ENCODE measurements around the gene MAPK7. TPM values are rescaled to one million over a fixed set of nuclear protein-coding genes. Genes with fewer than 3 reads are reported as not detected.

MAPK7 gene
- total and polyA plus RNA-seq, 2 donors (not counting 3 experiments of a cell fraction or from before 2014, with no cell fraction given) = 16.8 to 30.7 TPM

DNA sequence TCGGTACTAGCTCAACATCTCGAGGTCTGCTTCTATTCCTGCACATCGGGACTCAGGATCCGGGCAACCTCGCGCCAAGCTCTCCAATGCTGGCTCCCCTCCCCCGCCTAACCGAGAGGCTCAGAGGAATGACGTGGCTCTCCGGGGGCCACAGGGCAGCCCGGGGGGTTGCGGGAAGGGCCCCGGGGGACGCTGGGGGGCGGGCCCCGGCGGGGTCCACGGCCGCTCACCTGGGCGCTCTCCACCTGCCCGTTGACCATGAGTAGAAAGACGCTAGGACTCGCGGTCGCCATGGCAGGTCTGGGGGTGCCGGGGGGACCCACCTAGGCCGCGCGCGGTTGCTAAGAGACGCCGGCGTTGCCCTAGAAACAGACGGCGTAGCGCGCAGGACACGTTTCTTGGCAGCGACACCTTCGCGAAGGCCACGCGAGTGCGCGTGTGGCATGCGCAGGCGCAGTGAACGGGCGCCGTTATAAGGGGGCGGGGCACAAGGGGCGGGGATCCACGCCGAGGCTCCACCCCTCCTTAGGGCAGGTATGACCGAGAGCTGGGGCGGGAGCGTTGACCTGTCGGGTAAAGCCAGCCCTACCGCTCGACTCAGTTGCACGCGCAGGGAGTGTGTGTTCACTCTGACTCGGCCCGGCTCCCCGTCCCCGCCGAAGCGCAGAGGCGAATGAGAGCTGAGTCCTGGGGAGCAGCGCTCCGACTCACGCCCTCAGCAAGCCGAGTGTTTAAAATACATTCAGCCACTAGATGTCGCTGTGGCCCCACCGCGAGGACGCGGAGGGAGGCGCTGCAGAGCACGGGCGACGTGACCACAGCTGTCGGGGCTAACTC lies 15.8 kb upstream of the MAPK7 start, which contains the start of gene B9D1:
B9D1 (minus strand) TSS at position 447 of the 837 bp plus-strand sequence; CDS start at position 293, 154 bp downstream.
- peak within 1 kb of the TSS; percentile 88 for H3K4me2 ChIP-seq (ENCODE audit: insufficient read depth, low read length)
- peaks cover 8% of the 10 kb centered on the region for H3K4me1 ChIP-seq (ENCODE audit: control insufficient read depth, extremely low read depth, insufficient read depth, low read length)
- no peaks in the 10 kb centered on the region for H4K20me1 ChIP-seq (replicated peaks; ENCODE audit: control insufficient read depth, extremely low read depth, insufficient read depth, low read length)
- H2AFZ ChIP-seq (ENCODE audit: low read depth, low read length) = peak within 1 kb of the TSS; percentile 89
- dilution Hi-C loops (cut with MboI; ENCODE audit: extremely low pct_ligation_motif_present, low sequenced_read_pairs) = no loop called here
- peak; percentile 93 for DNase-seq (ENCODE audit: low read depth, low spot score)
- CTCF ChIA-PET = interaction anchor here (0.6 to 2.9 kb wide), 49 partner anchors 8 to 755 kb away, joined by 3 to 169 read pairs (median 5); partner anchors contain the start of genes ALDH3A2, MAPK7, RNF112 and SLC47A1
- peak; percentile 88 for FAIRE-seq
- no peaks in the 10 kb centered on the region for H3K9me1 ChIP-seq (replicated peaks; ENCODE audit: control insufficient read depth, extremely low read depth, insufficient read depth, low read length)
- no peak for TF ChIP-seq MYC (IDR thresholded peaks at IDR 0.05; ENCODE audit: low read depth, low read length)
- TF ChIP-seq, protein P1, sequence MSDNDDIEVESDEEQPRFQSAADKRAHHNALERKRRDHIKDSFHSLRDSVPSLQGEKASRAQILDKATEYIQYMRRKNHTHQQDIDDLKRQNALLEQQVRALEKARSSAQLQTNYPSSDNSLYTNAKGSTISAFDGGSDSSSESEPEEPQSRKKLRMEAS (IDR thresholded peaks at IDR 0.05; ENCODE audit: insufficient read depth, insufficient read length) = peak; percentile 68
- peak; percentile 10 for TF ChIP-seq POLR2A (IDR thresholded peaks at IDR 0.05; ENCODE audit: low read depth, low read length)
- TF ChIP-seq POLR2AphosphoS5 (IDR thresholded peaks at IDR 0.05; ENCODE audit: insufficient read depth, low read depth, low read length) = peak; percentile 44
- TF ChIP-seq, protein P2, sequence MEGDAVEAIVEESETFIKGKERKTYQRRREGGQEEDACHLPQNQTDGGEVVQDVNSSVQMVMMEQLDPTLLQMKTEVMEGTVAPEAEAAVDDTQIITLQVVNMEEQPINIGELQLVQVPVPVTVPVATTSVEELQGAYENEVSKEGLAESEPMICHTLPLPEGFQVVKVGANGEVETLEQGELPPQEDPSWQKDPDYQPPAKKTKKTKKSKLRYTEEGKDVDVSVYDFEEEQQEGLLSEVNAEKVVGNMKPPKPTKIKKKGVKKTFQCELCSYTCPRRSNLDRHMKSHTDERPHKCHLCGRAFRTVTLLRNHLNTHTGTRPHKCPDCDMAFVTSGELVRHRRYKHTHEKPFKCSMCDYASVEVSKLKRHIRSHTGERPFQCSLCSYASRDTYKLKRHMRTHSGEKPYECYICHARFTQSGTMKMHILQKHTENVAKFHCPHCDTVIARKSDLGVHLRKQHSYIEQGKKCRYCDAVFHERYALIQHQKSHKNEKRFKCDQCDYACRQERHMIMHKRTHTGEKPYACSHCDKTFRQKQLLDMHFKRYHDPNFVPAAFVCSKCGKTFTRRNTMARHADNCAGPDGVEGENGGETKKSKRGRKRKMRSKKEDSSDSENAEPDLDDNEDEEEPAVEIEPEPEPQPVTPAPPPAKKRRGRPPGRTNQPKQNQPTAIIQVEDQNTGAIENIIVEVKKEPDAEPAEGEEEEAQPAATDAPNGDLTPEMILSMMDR (IDR thresholded peaks at IDR 0.05; ENCODE audit: extremely low read depth in 1 of 2, insufficient read depth in 1 of 2, low read depth in 1 of 2, low read length in 2 of 2) = peak; percentile 88 to 95
- no peak for TF ChIP-seq GATA2 (IDR thresholded peaks at IDR 0.05; ENCODE audit: insufficient read depth, insufficient read length, low read depth, low read length)
- no peak for TF ChIP-seq JUN (IDR thresholded peaks at IDR 0.05; ENCODE audit: borderline replicate concordance, insufficient read depth, insufficient read length, low read depth)
- no peak for TF ChIP-seq EZH2 (IDR thresholded peaks at IDR 0.05; ENCODE audit: borderline replicate concordance, low read depth, low read length, severe bottlenecking)
- POLR2A ChIA-PET = interaction anchor here (0.5 to 1.8 kb wide), 3 partner anchors 9 to 119 kb away, joined by 3 to 15 read pairs (median 4); partner anchors contain the start of gene MAPK7
- H3K79me2 ChIP-seq (ENCODE audit: control insufficient read depth, insufficient read depth, low read length) = no peaks in the 10 kb centered on the region
- H3K4me3 ChIP-seq (replicated peaks in 1 of 3; ENCODE audit: insufficient read depth in 1 of 3, low read depth in 1 of 3, low read length in 3 of 3) = peak within 1 kb of the TSS; percentile 53 to 66 (median 60)
- H3K9ac ChIP-seq (replicated peaks; ENCODE audit: extremely low read depth, insufficient read depth, low read length) = peak within 1 kb of the TSS; percentile 59
- no TSS peak for BruUV-seq (replicated peaks)
- no peaks in the 10 kb centered on the region for H3K9me3 ChIP-seq (replicated peaks; ENCODE audit: control insufficient read depth, insufficient read depth, low read length)
- H3K36me3 ChIP-seq (ENCODE audit: control insufficient read depth in 2 of 2, extremely low read depth in 1 of 2, insufficient read depth in 2 of 2, low read length in 2 of 2) = peaks cover 0 to 2% of the 10 kb centered on the region in 2 experiments
- intact Hi-C loops (cut with micrococcal nuclease) = loop anchor here (1.0 kb wide), 6 partner anchors 16 to 400 kb away; partner anchors contain the start of genes ALDH3A2 and MAPK7
- no peaks in the 10 kb centered on the region for H3K27me3 ChIP-seq (ENCODE audit: control insufficient read depth in 2 of 2, insufficient read depth in 2 of 2, low read length in 2 of 2)
- peak within 1 kb of the TSS; percentile 49 for H3K27ac ChIP-seq (ENCODE audit: insufficient read depth, low read depth, low read length)

Data from endothelial cell of umbilical vein (primary cell).